ENCODE measurements around the gene DCHS1. TPM values are rescaled to one million over a fixed set of nuclear protein-coding genes. Genes with fewer than 3 reads are reported as not detected.
"Not testable (repeated sequence)": the region's sequence is repeated elsewhere in the genome, so short reads cannot be mapped to it uniquely, and the experiment has no call there.

The DCHS1 gene
- 10 to 100 TPM in 4 of 6 donors, 1 to 10 TPM in 2; 9.2 to 32.2 (median 12.8) TPM for total RNA-seq

- 14 to 22% methylated on average over 16 to 25 of the region's 56 CpGs for WGBS, 2 donors
- Histone ChIP-seq H3K27ac (peak within 1 kb of the TSS; percentile 66 to 86 (median 77)), H3K4me3 (peak within 1 kb of the TSS; percentile 28 to 53 (median 48)), H3K27me3 (peaks cover 0 to 4% (median 0%) of the 10 kb centered on the region in 4 donors), H3K36me3 (no peaks in the 10 kb centered on the region), H3K4me1 (peaks cover 6 to 11% (median 9%) of the 10 kb centered on the region in 4 donors), H3K9me3 (no peaks in the 10 kb centered on the region)
- ATAC-seq (ENCODE audit: low FRiP score in 2 of 2) (peak in 1 of 2 donors; percentile 84), DNase-seq (peak in 1 of 2 donors; percentile 90)
- TF ChIP-seq CTCF (IDR thresholded peaks at IDR 0.05), result no peak
- peak in 1 of 2 donors; percentile 23 for TF ChIP-seq POLR2AphosphoS5 (IDR thresholded peaks at IDR 0.05)
Observed at GRCh38 chr11:6655790-6656583, at the start of gene DCHS1. Gene DCHS1 (minus strand): TSS chr11:6655809. CDS start chr11:6641613, 14,196 bp downstream.

GRCh38 chr11:6703247-6704063, 47.8 kb upstream of the DCHS1 start:
- no peak overlapping the region for H3K27ac ChIP-seq
- WGBS, 2 donors, result 65 to 72% methylated on average over 2 of the region's 2 CpGs
- no peaks in the 10 kb centered on the region for H3K27me3 ChIP-seq
- no peaks in the 10 kb centered on the region for H3K36me3 ChIP-seq
- TF ChIP-seq POLR2AphosphoS5 (IDR thresholded peaks at IDR 0.05) (no peak), CTCF (IDR thresholded peaks at IDR 0.05) (peak; percentile 43 to 69 (median 57)), POLR2A (IDR thresholded peaks at IDR 0.05) (no peak)
- H3K4me1 ChIP-seq, result peaks cover 0 to 7% (median 2%) of the 10 kb centered on the region in 4 donors
- DNase-seq (peak in 1 of 2 donors; percentile 60), ATAC-seq (ENCODE audit: low FRiP score in 2 of 2) (peak; percentile 91 to 94)
- no peaks in the 10 kb centered on the region for H3K9me3 ChIP-seq
- no peak overlapping the region for H3K4me3 ChIP-seq

- not testable (repeated sequence) for ATAC-seq (ENCODE audit: low FRiP score in 2 of 2); H3K27me3 ChIP-seq
- H3K27ac ChIP-seq, result peak overlapping the region in 1 of 4 donors; percentile 0
Observed at GRCh38 chr11:6701955-6702354, 46.3 kb upstream of the DCHS1 start.

GRCh38 chr11:6695377-6695776, 39.8 kb upstream of the DCHS1 start:
- no peaks in the 10 kb centered on the region for H3K27me3 ChIP-seq
- H3K9me3 ChIP-seq, result no peaks in the 10 kb centered on the region
- H3K4me1 ChIP-seq, result peaks cover 13 to 25% (median 23%) of the 10 kb centered on the region in 4 donors
- TF ChIP-seq EP300 (IDR thresholded peaks at IDR 0.05), result peak in 2 of 4 donors; percentile 40 to 41
- no peak for TF ChIP-seq POLR2A (IDR thresholded peaks at IDR 0.05)
- TF ChIP-seq POLR2AphosphoS5 (IDR thresholded peaks at IDR 0.05), result peak in 1 of 2 donors; percentile 29
- no peak for TF ChIP-seq CTCF (IDR thresholded peaks at IDR 0.05)
- DNase-seq (no peak), ATAC-seq (ENCODE audit: low FRiP score in 2 of 2) (peak; percentile 67 to 85)
- peak overlapping the region; percentile 65 to 83 (median 72) for H3K27ac ChIP-seq
- H3K36me3 ChIP-seq, result no peaks in the 10 kb centered on the region
- H3K4me3 ChIP-seq, result no peak overlapping the region
- WGBS, 2 donors, result 35 to 65% methylated on average over 1 of the region's 1 CpG

More at GRCh38 chr11:6701955-6702354, 46.3 kb upstream of the DCHS1 start:
- WGBS, 2 donors, result 61 to 63% methylated on average over 3 of the region's 3 CpGs
- H3K4me1 ChIP-seq, H3K36me3 ChIP-seq, H3K4me3 ChIP-seq, H3K9me3 ChIP-seq, DNase-seq: not testable (repeated sequence)

- ATAC-seq (ENCODE audit: low FRiP score in 2 of 2) (no peak), DNase-seq (no peak)
- H3K27ac ChIP-seq, result peak overlapping the region; percentile 64 to 83 (median 72)
- H3K4me1 ChIP-seq, result peaks cover 13 to 25% (median 23%) of the 10 kb centered on the region in 4 donors
- H3K9me3 ChIP-seq, result no peaks in the 10 kb centered on the region
- H3K27me3 ChIP-seq, result no peaks in the 10 kb centered on the region
- 0 to 13% methylated on average over 1 of the region's 1 CpG for WGBS, 2 donors
- H3K36me3 ChIP-seq, result no peaks in the 10 kb centered on the region
- no peak overlapping the region for H3K4me3 ChIP-seq
- TF ChIP-seq POLR2A (IDR thresholded peaks at IDR 0.05) (no peak), CTCF (IDR thresholded peaks at IDR 0.05) (no peak), EP300 (IDR thresholded peaks at IDR 0.05) (no peak), POLR2AphosphoS5 (IDR thresholded peaks at IDR 0.05) (no peak)
Observed at GRCh38 chr11:6694229-6694535, 38.6 kb upstream of the DCHS1 start.

Measured in upper lobe of left lung (tissue), 6 donors.